ENCODE data around the gene NCOA5. TPM values are rescaled to one million over a fixed set of nuclear protein-coding genes. Genes with fewer than 3 reads are reported as not detected.

The NCOA5 gene
- total and polyA plus RNA-seq, 12 donors = 7.6 to 22.5 (median 11.5) TPM

- Histone ChIP-seq H3K27ac (no peak overlapping the region), H3K36me3 (no peaks in the 10 kb centered on the region), H3K4me3 (no peak overlapping the region), H3K27me3 (peaks cover 0 to 46% (median 15%) of the 10 kb centered on the region in 7 donors), H3K4me1 (no peaks in the 10 kb centered on the region), H3K9me3 (no peaks in the 10 kb centered on the region)
- DNase-seq (no peak), ATAC-seq (no peak)
- intact Hi-C loops (cut with DNase I) = no loop called here
- WGBS, 2 donors = 65% methylated on average over 18 to 19 of the region's 19 CpGs
- no peak for TF ChIP-seq CTCF (IDR thresholded peaks at IDR 0.05)
Observed at GRCh38 chr20:46051556-46052308, 38.0 kb downstream of the NCOA5 start.

GRCh38 chr20:46050885-46051284, 38.9 kb downstream of the NCOA5 start:
- H3K9me3 ChIP-seq = no peaks in the 10 kb centered on the region
- H3K27ac ChIP-seq = no peak overlapping the region
- peaks cover 0 to 45% (median 17%) of the 10 kb centered on the region in 7 donors for H3K27me3 ChIP-seq
- ATAC-seq (no peak), DNase-seq (no peak)
- no peaks in the 10 kb centered on the region for H3K4me1 ChIP-seq
- no peaks in the 10 kb centered on the region for H3K36me3 ChIP-seq
- H3K4me3 ChIP-seq = no peak overlapping the region
- intact Hi-C loops (cut with DNase I) = no loop called here
- no peak for TF ChIP-seq CTCF (IDR thresholded peaks at IDR 0.05)

- H3K4me1 ChIP-seq = no peaks in the 10 kb centered on the region
- ATAC-seq (no peak), DNase-seq (no peak)
- no peak for TF ChIP-seq CTCF (IDR thresholded peaks at IDR 0.05)
- H3K36me3 ChIP-seq = no peaks in the 10 kb centered on the region
- peaks cover 0 to 48% (median 19%) of the 10 kb centered on the region in 7 donors for H3K27me3 ChIP-seq
- H3K4me3 ChIP-seq = no peak overlapping the region
- no peaks in the 10 kb centered on the region for H3K9me3 ChIP-seq
- no peak overlapping the region for H3K27ac ChIP-seq
- WGBS, 2 donors = 55 to 62% methylated on average over 10 of the region's 10 CpGs
- intact Hi-C loops (cut with DNase I) = no loop called here
Observed at GRCh38 chr20:46050444-46050843, 39.3 kb downstream of the NCOA5 start.

GRCh38 chr20:46049815-46050214, 39.9 kb downstream of the NCOA5 start:
- no peak for TF ChIP-seq CTCF (IDR thresholded peaks at IDR 0.05)
- DNase-seq (no peak), ATAC-seq (no peak)
- Histone ChIP-seq H3K36me3 (no peaks in the 10 kb centered on the region), H3K4me3 (no peak overlapping the region), H3K9me3 (no peaks in the 10 kb centered on the region), H3K27me3 (peaks cover 0 to 46% (median 24%) of the 10 kb centered on the region in 7 donors), H3K4me1 (no peaks in the 10 kb centered on the region), H3K27ac (no peak overlapping the region)
- intact Hi-C loops (cut with DNase I) = no loop called here
